ENCODE measurements around the gene PAX8.

Gene PAX8

GRCh38 chr2:113242327-113242726 is 36.4 kb downstream of the PAX8 start:
- no peak overlapping the region for H3K9ac ChIP-seq (ENCODE audit: low read length)

GRCh38 chr2:113240915-113241911 is 37.5 kb downstream of the PAX8 start:
- Histone ChIP-seq H3K9ac (ENCODE audit: low read length) (no peak overlapping the region), H3F3A (ENCODE audit: insufficient read depth) (no peaks in the 10 kb centered on the region), H3K27ac (ENCODE audit: low read depth, low read length) (no peak overlapping the region), H3K27me3 (ENCODE audit: low read length) (no peaks in the 10 kb centered on the region), H3K9me2 (replicated peaks; ENCODE audit: insufficient read depth, low read length) (no peaks in the 10 kb centered on the region), H3K4me3 (ENCODE audit: insufficient read depth, low read length, poor library complexity, severe bottlenecking) (no peak overlapping the region), H3K79me2 (ENCODE audit: insufficient read depth, low read length) (peaks cover 13% of the 10 kb centered on the region; the same call in 1 of the 2 replicates), H4K20me1 (ENCODE audit: low read depth, low read length) (no peaks in the 10 kb centered on the region; the same call in 1 of the 2 replicates), H2AFZ (ENCODE audit: low read depth, low read length, severe bottlenecking) (no peak overlapping the region), H3K36me3 (ENCODE audit: low read length) (peaks cover 4% of the 10 kb centered on the region; the same call in 1 of the 2 replicates), H3K4me2 (ENCODE audit: low read depth, low read length, poor library complexity, severe bottlenecking) (no peak overlapping the region), H3K9me3 (ENCODE audit: insufficient read depth, low read length) (no peaks in the 10 kb centered on the region)
- no peak for TF ChIP-seq CTCF (IDR thresholded peaks at IDR 0.05; ENCODE audit: insufficient read depth, low read length, poor library complexity, severe bottlenecking)
- TF ChIP-seq EZH2phosphoT487 (conservative IDR thresholded peaks at IDR 0.05; ENCODE audit: low read length), result no peak

More at GRCh38 chr2:113242327-113242726, 36.4 kb downstream of the PAX8 start:
- Histone ChIP-seq H3K4me3 (ENCODE audit: insufficient read depth, low read length, poor library complexity, severe bottlenecking) (no peak overlapping the region), H3K27ac (ENCODE audit: low read depth, low read length) (no peak overlapping the region), H3K9me3 (ENCODE audit: insufficient read depth, low read length) (no peaks in the 10 kb centered on the region), H3K27me3 (ENCODE audit: low read length) (no peaks in the 10 kb centered on the region), H4K20me1 (ENCODE audit: low read depth, low read length) (no peaks in the 10 kb centered on the region; the same call in 1 of the 2 replicates), H3K4me2 (ENCODE audit: low read depth, low read length, poor library complexity, severe bottlenecking) (no peak overlapping the region), H3F3A (ENCODE audit: insufficient read depth) (no peaks in the 10 kb centered on the region), H3K36me3 (ENCODE audit: low read length) (peaks cover 4% of the 10 kb centered on the region; the same call in 1 of the 2 replicates), H2AFZ (ENCODE audit: low read depth, low read length, severe bottlenecking) (no peak overlapping the region), H3K79me2 (ENCODE audit: insufficient read depth, low read length) (peaks cover 5% of the 10 kb centered on the region; the same call in 1 of the 2 replicates), H3K9me2 (replicated peaks; ENCODE audit: insufficient read depth, low read length) (no peaks in the 10 kb centered on the region)
- TF ChIP-seq EZH2phosphoT487 (conservative IDR thresholded peaks at IDR 0.05; ENCODE audit: low read length) (no peak), CTCF (IDR thresholded peaks at IDR 0.05; ENCODE audit: insufficient read depth, low read length, poor library complexity, severe bottlenecking) (no peak)

- TF ChIP-seq EZH2phosphoT487 (conservative IDR thresholded peaks at IDR 0.05; ENCODE audit: low read length), result no peak
- no peak for TF ChIP-seq CTCF (IDR thresholded peaks at IDR 0.05; ENCODE audit: insufficient read depth, low read length, poor library complexity, severe bottlenecking)
- H3K9me3 ChIP-seq (ENCODE audit: insufficient read depth, low read length), result no peaks in the 10 kb centered on the region
- no peaks in the 10 kb centered on the region for H3F3A ChIP-seq (ENCODE audit: insufficient read depth)
- H3K27me3 ChIP-seq (ENCODE audit: low read length), result no peaks in the 10 kb centered on the region
- H3K27ac ChIP-seq (ENCODE audit: low read depth, low read length), result no peak overlapping the region
- H3K79me2 ChIP-seq (ENCODE audit: insufficient read depth, low read length), result peaks cover 13% of the 10 kb centered on the region; the same call in 1 of the 2 replicates
- H3K9ac ChIP-seq (ENCODE audit: low read length), result no peak overlapping the region
- H3K4me3 ChIP-seq (ENCODE audit: insufficient read depth, low read length, poor library complexity, severe bottlenecking), result no peak overlapping the region
- H2AFZ ChIP-seq (ENCODE audit: low read depth, low read length, severe bottlenecking), result no peak overlapping the region
- H3K9me2 ChIP-seq (replicated peaks; ENCODE audit: insufficient read depth, low read length), result no peaks in the 10 kb centered on the region
- H4K20me1 ChIP-seq (ENCODE audit: low read depth, low read length), result no peaks in the 10 kb centered on the region; the same call in 1 of the 2 replicates
- H3K4me2 ChIP-seq (ENCODE audit: low read depth, low read length, poor library complexity, severe bottlenecking), result no peak overlapping the region
- peaks cover 4% of the 10 kb centered on the region; the same call in 1 of the 2 replicates for H3K36me3 ChIP-seq (ENCODE audit: low read length)
Observed at GRCh38 chr2:113240150-113240914, 38.4 kb downstream of the PAX8 start.
